Adrenal gland (tissue), 5 donors: Measurements from ENCODE around the gene TOR4A.

Source experiments
- CTCF ChIP-seq, 6 experiments: fragments of 450-650 bp in 4 of 6; fragments of 200-600 bp in 2 of 6; sonication (generic) in 1 of 6; IDR thresholded peaks; 1 replicate in 5 of 6; 2 replicates in 1 of 6; pipeline versions ENCODE4 v1.5.1 to v1.8.0; 2016 to 2021; ENCODE audit warnings: antibody characterized with exemption in 6 of 6, mild to moderate bottlenecking in 2 of 6, moderate library complexity in 1 of 6
- POLR2A ChIP-seq, 2 donors: fragments of 450-650 bp; IDR thresholded peaks; one replicate each; pipeline ENCODE4 v1.6.1; 2017; ENCODE audit warnings: antibody characterized with exemption in 2 of 2, mild to moderate bottlenecking in 2 of 2, moderate library complexity in 1 of 2
- donor health status: DM: no; HTN: no; CAD: no.

GRCh38 chr9:137245450-137246421 lies 31.8 kb upstream of the TOR4A start:
- TF ChIP-seq POLR2A (IDR thresholded peaks at IDR 0.05) (no peak), CTCF (IDR thresholded peaks at IDR 0.05) (no peak)
